ENCODE results near the gene SLC39A7.
A peak's percentile ranks its signal among the peaks of the same experiment; 100 is the strongest.

The SLC39A7 gene

DNA sequence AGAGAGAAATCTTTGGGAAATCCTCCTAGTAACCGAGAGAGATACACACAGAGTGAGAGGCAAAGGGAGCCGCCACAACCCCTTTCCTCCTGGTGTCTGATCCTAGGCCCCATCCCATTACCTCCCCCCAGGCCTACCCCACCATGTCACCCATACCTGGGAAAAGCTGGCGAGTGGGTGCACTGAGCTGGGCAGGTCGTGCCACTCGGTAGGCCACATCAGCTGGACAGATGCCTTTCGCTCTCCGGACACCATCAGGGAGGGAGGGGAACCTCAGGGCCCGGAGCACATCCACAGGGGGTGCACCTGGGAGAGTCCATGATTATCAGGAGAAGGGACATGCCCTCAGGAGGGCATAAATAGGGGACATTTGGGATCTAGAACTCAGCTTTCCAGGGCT, 11.5 kb upstream of the SLC39A7 start:
- no peak for DNase-seq

DNA sequence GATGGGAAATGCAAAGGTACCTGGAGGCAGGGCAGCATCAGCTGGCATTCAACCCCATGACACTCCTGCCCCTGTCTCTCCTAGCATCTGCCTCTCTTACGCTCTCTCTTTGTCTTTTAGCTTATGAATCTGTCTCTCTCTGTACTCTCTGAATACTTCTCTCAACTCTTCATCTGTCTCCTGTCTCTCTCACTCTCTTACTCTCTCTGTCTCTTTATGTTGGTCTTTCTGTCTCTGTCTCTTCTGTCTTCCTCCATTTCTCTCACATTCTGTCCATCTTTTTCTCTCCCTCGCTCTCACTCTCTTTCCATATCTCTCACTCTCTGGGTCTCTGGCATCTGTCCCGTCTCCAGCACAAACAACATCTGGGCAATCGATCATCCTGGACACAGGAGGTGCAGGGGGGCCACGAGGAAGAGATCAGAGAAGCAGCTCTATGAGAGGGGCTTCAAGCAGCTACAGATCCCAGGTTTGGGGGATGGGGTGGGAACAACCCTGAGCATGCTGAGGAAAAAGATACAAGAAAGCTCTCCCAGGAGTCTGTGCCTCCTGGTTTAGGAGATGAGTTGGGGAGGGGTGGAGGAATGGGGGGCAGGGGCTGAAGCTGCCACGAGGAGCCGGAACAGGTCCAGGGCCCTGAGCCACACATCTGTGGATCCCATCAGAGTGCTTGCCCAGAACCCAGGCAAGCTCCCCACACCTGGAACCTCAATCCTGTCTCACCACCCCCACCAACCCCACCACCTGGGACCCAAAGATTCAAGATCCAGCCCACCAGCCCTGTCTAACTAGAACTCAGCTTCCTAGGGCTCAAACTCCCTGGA, 10.8 kb upstream of the SLC39A7 start:
- DNase-seq = no peak

DNA sequence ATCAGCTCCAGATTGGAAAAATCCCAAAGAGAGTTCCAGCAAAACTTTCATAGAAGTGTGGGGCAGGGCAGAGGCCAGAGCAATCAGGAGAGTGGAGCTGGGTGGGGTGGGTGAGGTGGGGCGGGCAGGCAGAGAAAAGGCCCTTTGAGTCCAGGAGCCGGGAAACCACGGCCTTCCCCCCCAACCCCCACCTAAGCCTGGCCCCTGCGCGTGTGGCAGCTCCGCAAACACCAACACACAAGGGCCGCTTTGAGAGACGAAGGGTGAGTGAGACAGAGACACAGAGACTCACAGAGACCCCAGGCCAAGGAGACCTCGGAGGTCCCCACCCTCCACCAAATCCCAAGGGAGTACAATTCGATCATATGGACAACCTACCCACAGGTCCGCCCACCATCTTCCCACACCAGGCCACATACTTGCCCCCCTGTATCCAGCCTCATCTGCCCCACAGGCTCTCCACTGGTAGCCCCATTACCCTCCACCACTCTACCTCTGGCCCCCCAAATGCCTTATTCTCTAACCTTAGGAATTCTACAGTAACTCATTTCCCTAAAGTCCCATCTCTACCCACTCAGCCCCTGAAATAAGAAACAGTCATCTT, 10.1 kb upstream of the SLC39A7 start:
- peak in 4 of 51 donors; percentile 9 to 20 (median 16) for DNase-seq

DNA sequence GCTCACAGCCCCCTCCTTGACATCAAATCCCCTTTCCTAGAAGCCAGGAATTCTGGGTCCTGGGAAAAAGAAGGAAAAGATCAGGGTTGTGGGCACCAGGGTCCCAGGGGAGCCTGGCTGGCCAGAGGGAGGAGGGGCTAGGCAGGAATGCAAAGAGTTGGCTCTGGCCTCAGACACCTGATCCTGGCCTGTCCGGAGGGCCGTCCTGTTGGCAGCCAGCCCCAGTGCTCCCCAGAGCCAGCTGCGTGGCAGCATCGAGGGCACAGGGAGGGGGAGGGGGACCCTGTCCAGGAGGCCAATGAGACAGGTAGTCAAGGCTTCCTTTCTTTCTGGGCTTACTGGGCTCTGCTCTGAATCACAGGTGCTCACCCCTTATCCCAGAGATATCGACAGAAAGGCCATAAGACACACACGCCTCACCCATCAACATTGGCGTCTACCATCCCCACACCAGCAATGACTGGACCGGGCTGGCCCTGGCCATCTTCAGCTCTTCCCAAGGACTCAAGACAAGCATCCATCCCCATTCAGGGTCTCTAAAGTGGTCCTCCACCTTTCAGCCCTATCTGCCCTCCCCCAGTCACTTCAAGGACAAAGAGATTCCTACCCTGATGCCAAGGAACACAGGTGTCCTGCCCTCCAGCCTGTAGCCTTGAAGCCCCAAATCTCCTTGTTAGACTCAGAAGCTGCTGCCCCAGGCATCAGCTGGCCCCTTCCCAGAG, 9.1 kb upstream of the SLC39A7 start:
- DNase-seq = peak in 1 of 51 donors; percentile 11

DNA sequence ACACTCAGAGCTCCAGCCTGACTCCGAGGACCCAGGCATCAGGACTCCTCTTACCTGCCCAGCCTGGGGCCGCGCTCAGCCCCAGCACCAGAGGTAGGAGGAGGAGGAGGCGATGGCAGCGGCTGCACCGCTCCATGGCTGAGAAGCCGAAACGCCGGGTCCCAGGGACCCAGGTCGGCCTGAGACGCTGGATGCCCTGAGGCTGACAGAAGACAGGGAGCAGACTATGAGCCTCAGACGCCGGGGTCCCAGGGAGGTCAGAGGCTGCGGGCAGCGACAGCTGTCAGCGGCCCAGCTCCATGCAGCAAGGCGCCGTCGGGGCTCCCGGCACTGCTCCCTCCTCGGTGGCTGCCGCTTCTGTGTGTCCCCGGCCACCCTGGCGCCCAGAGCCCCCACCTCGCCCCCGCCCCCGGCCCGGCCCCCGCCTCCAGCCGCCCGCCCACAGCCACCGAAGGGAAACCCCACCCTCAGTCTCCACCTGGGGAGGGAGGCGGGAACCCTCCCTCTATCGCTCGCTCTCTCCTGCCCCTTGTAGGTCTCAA, 8.5 kb upstream of the SLC39A7 start, which contains the start of gene COL11A2:
Gene COL11A2, minus strand, starts transcription at position 363 of the 542 bp plus-strand sequence. Its CDS starts 227 bp downstream, at position 136.
- DNase-seq = peak in 1 of 51 donors; percentile 8

DNA sequence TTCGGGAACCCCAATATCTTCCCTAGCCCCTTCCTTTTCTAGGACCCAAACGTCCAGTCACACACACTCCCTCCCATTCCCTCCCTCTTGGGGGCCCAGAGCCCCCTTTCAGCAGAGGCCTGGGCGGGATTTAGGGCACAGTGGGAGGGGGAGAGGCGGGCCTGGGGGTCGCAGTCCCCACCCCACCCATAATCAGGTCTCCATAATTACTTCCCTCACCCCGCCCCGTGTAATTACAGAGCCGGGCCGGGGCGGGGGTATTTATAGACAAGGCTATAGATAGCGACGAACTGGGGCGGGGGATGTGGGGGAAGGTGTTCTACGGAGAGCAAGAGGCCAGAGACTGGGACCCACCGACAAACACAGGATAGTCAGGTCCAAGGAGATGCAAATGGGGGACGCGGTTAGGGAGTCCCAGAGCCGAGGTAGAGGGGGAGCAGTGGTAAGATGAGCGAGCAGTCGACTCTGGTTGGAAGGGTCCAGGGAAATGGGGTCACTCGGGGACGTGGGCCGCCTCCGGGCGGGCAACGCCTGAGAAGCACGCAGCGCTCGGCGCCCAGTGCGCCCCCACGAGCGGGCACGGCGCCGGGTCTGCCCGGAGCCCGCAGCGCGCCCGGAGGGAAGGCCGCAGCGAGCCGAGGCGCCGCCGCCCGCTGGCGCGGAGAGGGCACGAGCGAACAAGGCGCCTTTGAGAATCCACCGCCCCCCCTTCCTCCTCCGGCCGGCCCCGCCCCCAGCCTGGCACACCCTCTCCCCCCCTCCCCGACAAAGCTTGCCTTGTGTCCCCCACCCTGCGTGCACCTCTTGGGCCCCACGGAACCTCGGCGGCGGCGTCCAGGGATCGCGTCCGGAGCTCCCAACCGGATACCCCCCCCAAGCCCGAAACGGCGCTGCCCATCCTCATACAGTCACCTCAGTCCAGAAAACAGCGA, 7.7 kb upstream of the SLC39A7 start:
- peak in 49 of 51 donors; percentile 13 to 87 (median 66) for DNase-seq

DNA sequence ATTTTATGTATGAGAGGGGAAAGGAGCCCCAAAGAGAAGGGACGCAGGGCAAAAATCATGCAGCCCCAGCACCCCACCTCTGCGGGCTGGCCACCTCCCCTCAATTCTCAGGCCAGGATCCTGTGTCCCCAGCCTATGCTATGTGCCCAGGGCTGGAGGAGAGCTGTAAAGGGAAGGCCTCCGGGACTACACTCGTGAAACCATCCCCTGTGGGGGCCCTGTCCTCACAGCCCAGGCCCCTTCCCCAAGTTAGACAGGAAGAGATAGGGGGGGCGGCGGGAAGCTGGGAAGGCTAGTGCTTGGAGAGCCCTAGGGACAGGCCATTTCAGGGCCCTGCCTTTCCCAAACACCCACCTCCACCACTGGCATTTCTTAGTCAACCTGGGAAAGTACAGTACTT, 7.0 kb upstream of the SLC39A7 start:
- DNase-seq = peak in 1 of 51 donors; percentile 46

DNA sequence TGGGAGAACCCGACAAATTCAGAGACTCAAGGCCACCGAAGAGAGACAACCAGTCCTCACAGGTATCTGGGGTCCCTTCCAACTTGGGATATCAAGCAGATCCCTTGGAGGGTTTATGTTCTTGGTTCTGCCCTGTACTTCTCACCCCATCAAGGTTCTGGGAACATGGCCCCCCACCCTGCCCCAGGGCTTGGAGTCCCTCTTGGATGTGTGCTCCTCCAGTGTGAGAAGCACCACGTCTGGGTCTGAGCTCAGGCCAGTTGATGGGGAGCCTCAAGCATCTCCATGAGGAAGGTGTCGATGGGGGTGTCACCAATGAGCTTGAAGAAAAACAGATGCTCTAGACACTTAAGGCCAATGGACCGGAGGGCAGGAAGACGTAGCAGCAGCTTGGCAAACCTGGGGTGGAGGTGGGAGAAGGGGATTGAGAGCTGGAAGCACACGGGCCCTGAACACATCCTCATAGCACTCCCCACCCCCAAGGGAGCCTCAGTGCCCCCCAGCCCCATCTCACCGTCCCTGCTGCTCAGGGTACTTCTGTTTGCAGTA, 6.2 kb upstream of the SLC39A7 start:
- no peak for DNase-seq

DNA sequence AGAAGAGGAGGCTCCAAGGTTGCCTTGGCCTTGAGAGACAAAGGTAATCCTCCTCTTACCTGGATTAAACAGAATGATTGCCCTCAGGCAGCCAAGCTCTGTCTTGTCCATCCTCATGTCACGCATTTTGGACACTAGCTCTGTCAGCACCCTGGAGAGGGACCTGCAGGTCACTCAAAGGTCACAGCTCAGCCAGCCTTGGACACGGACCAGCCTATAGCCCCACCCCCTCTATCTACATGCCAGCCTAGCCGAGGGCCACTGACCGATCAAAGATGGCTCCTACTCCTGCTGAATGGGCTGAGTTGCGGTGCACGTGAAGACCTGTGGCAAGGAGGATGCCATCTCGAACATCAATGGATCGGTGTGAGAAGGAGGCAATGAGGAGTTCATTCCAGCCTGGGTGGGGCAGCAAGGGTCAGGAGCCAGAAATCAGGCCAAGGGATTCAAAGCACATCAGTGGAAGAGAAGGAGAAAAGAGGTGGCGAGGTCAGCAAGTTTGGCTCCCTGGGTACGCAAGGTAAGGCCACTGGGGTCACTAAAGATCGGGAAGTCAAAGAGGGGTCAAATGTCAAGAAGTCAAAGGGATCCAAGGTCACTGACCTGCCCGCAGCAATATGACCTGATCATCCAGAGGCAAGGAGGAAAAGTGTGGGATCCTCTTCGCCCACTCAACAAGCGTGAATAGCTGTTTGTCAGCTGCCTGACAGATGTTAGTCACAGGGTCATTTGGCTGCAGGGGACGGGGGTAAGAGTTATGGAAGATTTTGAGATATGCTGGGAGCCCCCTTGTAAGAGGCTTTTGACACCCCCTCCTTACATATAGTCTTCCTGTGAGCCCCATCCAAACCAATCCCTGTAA, 5.1 kb upstream of the SLC39A7 start:
- no peak for DNase-seq

DNA sequence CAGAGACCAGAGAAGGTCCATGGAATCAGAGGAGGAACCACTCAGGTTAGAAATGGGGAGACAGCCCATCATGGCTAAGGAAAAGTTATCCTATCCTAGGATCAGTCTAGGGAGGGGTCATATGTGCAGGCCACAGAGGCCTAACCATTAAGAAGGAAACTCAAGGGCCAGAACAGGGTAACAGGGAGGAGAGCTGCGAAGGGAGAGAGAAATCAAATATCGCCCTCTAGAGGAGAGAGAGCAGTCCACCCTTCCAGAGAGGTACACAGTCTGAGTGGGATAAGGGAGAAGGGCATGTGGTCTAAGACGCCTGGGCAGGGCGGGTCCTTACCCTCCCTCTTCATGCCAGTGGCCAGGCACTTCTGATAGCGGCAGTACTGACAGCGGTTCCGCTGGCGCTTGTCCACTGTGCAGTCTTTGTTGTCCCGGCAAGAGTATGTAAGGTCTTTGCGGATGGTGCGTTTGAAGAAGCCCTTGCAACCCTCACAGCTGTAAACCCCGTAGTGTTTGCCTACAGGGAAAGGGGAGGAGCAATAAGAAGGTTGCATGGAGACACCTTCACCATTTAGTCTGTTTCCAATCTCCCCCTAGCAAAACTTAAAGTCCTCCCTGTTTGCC, 3.1 kb upstream of the SLC39A7 start:
- DNase-seq = peak in 15 of 51 donors; percentile 11 to 59 (median 27)

DNA sequence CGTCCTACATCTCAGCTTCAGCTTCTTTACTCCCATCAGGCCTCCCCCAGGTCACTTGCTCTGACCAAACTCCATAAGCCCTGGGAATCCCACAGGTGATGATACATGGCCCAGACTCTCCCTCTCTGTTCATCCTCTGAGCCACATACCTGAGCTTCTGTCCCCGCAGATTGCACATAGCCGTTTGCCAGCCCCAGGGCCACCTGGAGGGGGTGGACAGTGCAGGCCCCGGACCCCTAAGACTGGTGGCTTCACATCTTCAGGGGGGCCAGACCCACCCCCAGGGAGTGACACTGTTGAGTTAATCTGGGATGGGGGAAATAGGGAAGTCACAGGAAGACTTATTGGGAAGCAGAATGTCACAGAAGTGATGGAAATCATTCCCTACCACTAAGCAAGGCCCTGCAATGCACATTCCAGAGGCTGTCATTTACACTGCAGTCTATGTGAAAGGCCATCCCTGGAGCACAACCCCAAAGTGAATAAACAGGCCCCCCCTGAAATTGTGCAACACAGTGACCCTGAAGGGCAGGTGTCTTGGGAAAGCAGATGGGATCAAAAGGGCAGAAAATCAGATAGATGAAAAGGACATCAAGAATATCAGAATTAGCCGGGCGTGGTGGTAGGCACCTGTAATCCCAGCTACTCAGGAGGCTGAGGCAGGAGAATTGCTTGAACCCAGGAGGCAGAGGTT, 2.4 kb upstream of the SLC39A7 start:
- no peak for DNase-seq

DNA sequence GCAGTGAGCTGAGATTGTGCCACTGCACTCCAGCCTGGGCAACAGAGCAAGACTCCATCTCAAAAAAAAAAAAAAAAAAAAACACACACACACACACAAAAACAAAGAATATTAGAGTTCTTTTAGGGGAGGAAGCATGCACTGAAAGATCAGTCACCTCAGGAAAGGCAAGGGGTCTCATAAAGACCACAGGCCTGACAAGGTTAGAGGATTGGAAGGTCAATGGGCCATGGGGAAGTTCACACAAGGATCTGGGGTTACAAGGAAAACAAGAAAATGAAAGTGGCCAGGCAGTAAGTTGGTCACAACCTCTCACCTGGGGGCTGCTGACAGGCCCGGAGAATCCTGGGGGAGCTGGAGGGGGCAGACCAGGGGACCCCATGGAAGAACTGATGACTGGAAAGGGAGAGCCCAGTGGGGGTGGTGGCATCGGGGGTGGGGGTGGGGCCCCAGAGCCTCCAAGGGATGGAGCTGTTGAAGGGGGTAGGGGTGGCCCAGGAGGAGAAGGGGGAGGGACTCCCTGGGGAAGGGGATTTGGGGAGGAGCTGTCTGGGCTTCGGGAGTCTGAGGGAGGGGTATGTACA, 1.7 kb upstream of the SLC39A7 start:
- DNase-seq = no peak

DNA sequence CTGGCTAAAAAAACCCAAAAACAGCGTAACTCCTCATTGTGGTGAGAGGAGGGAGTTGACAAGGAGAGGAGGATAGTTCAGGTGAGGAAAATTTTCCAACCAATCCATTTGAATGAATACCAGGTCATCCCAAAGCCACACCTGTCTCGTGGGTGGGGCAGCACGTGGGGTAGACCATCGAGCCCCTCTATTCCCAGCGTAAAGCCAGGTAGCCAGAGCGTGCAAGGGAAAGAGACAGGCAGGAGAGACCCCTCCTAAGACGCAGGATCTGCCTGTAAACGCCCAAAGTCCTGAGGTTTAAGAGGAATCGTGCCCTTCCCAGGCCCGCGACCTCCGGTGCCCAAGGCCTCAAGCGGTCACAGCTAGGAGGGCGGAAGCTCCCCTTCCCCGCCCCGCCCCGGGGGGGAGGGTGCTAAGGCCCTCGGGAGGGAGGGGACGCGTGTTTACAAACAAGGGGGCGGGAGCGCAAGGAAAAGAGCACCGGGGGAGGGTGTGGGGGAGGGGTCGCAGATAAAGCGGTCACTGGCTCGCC, 914 bp upstream of the SLC39A7 start:
- peak in 16 of 51 donors; percentile 56 to 86 (median 70) for DNase-seq

DNA sequence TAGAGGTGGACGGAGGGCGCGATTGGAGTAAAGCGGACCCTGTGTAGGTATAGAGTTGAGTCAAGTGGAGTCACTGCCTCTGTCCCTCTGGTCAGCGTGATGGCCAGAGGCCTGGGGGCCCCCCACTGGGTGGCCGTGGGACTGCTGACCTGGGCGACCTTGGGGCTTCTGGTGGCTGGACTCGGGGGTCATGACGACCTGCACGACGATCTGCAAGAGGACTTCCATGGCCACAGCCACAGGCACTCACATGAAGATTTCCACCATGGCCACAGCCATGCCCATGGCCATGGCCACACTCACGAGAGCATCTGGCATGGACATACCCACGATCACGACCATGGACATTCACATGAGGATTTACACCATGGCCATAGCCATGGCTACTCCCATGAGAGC, 479 bp downstream of the SLC39A7 start:
- no peak for DNase-seq

DNA sequence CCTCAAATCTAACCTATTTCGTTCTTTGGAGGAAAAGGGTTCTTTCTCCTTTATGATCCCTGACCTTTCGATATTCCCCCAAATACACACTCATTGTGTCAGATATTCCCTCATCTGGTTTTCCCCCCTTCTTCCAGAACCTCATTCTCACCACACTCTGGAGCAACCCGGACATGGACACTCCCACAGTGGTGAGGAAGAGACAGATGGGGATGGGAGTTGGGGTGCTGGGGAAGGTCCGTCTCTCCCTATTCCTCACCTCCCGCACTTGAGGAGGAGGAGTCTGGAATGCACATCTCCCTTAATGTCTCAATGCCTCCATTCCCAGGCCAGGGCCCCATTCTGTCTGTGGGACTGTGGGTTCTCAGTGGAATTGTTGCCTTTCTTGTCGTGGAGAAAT, 1.3 kb downstream of the SLC39A7 start:
- no peak for DNase-seq

DNA sequence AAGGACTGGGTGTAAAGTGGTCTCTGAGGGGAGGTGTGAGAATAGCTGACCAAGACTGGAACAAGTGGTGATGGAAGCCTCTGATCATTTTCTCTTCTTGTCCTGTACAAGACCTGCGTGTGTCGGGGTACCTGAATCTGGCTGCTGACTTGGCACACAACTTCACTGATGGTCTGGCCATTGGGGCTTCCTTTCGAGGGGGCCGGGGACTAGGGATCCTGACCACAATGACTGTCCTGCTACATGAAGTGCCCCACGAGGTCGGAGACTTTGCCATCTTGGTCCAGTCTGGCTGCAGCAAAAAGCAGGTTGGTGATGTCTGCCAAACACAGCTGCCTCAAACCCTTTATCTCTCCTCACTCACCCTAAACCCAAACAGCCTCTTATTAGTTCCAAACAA, 2.1 kb downstream of the SLC39A7 start:
- DNase-seq = no peak

DNA sequence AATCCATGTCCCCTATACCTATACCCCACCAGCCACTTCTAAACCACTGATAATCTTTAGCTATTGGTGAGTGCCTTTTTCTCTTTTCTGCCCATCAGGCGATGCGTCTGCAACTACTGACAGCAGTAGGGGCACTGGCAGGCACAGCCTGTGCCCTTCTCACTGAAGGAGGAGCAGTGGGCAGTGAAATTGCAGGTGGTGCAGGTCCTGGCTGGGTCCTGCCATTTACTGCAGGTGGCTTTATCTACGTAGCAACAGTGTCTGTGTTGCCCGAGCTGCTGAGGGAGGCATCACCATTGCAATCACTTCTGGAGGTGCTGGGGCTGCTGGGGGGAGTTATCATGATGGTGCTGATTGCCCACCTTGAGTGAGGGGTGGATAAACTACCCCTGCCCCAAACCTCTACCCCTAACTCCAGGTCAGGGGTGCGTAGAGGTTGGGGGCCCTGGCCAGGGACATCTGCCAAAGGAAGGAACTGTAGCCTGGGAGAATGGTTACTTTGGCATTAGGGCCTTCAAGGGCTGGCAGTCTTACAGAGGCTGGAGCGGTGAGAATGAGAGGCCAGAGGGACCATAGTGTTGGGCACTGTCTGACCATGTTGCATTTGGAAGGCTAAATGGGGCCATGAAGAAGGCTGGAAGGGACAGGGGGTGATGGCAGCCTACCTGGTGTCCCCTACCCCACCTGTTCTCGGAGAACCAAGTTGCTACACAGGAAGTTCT, 2.9 kb downstream of the SLC39A7 start:
- DNase-seq = no peak
